SK-N-SH (cell line): ENCODE results near the gene NTSR1.

Experiments used
- CHD2 ChIP-seq: fragments of 150-350 bp; IDR thresholded peaks from 2 replicates; pipeline ENCODE4 v1.6.1; 2018; ENCODE audit warnings: low read length; ENCODE audit not compliant: partially characterized antibody
- CTCF ChIP-seq: fragments of 200-600 bp; sonication (generic); IDR thresholded peaks from 2 replicates; pipeline ENCODE4 v1.6.1; 2017; ENCODE audit warnings: antibody characterized with exemption, mild to moderate bottlenecking, moderate library complexity
- FOXM1 ChIP-seq: IDR thresholded peaks from 2 replicates; pipeline ENCODE4 v1.4.0; 2012; ENCODE audit warnings: low read depth, mild to moderate bottlenecking
- GABPA ChIP-seq: IDR thresholded peaks from 2 replicates; pipeline ENCODE4 v1.4.0; 2012; ENCODE audit warnings: low read depth, mild to moderate bottlenecking
- MAX ChIP-seq: IDR thresholded peaks from 2 replicates; pipeline ENCODE4 v1.4.0; 2012; ENCODE audit warnings: low read depth
- MXI1 ChIP-seq: IDR thresholded peaks from 2 replicates; pipeline ENCODE4 v1.6.1; 2012; ENCODE audit warnings: mild to moderate bottlenecking, low read depth, low read length, improper control_type of control experiment
- POLR2AphosphoS5 ChIP-seq: IDR thresholded peaks from 2 replicates; pipeline ENCODE4 v1.6.1; 2012; ENCODE audit warnings: low read depth, low read length
- SMC3 ChIP-seq: IDR thresholded peaks from 2 replicates; pipeline ENCODE4 v1.6.1; 2012; ENCODE audit warnings: low read depth, low read length, improper control_type of control experiment
- TAF1 ChIP-seq: IDR thresholded peaks from 2 replicates; pipeline ENCODE4 v1.6.1; 2012; ENCODE audit warnings: low read depth, mild to moderate bottlenecking, low read length, moderate library complexity, borderline replicate concordance
- TCF12 ChIP-seq: IDR thresholded peaks from 2 replicates; pipeline ENCODE4 v1.4.0; 2012
- USF1 ChIP-seq: IDR thresholded peaks from 2 replicates; pipeline ENCODE4 v1.4.0; 2012; ENCODE audit warnings: low read depth, borderline replicate concordance
- USF2 ChIP-seq: fragments of 150-350 bp; IDR thresholded peaks from 2 replicates; pipeline ENCODE4 v1.6.1; 2017; ENCODE audit warnings: antibody characterized with exemption, low read length, low read depth, borderline replicate concordance

DNA sequence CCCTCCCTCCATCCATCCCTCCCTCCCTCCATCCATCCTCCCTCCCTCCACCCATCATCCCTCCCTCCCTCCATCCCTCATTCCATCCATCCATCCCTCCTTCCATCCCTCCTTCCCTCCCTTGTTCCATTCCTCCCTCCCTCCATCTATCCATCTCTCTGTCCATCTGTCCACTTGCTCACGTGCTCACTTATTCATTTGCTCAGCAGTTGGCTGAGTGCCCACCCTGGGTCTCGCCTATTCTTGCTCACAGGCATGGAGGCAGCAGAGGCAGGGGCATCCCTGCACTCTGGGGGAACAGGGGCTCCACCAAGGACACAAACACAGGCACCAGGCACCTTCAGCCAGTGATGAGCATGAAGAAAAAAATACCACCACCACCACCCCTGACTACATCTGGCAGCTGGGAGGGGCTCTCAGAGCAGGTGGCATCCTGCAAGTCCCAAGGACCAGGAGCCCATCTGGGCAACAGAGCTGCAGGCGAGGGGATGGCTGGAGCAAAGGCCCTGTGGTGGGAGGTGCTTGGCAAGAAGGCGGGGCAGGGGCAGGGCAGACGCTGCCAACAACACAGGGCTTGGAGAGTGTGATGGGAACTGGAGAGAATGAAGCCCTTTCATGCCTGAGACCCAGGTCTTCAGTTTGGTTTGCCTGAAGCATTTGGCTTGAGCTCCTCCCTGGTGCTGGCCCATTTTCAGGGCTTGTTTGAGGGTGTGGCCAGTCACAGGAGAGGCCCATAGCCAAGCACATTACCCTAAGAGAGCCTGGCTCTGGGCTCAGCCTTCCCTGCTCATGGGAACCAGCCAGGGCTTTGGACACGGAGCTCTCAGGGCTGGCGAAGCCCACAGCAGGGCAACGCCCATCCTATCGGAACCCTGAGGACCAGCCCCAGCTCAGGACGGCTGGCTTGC is 47.4 kb downstream of the NTSR1 start:
- TF ChIP-seq CHD2: no peak
- TF ChIP-seq USF1: no peak
- no peak for TF ChIP-seq POLR2AphosphoS5
- TF ChIP-seq CTCF: no peak
- no peak for TF ChIP-seq FOXM1
- no peak for TF ChIP-seq USF2
- no peak for TF ChIP-seq MXI1
- no peak for TF ChIP-seq TAF1
- TF ChIP-seq GABPA: no peak
- TF ChIP-seq TCF12: no peak
- TF ChIP-seq MAX: no peak
- TF ChIP-seq SMC3: no peak
